Cerebellar cortex (tissue), 1 donor: ENCODE data around the gene HDGF.
A peak's percentile ranks its signal among the peaks of the same experiment; 100 is the strongest.
"Not testable (repeated sequence)": the region's sequence is repeated elsewhere in the genome, so short reads cannot be mapped to it uniquely, and the experiment has no call there.

ENCODE experiments used
- DNase-seq: peaks from one replicate; pipeline ENCODE4 v3.0.0-alpha.2; 2015; ENCODE audit warnings: low spot score

HDGF gene

GRCh38 chr1:156767101-156767878 is 15.8 kb upstream of the HDGF start, which contains the start of gene PRCC:
TSS of gene PRCC (plus strand) at chr1:156767535. CDS start at chr1:156767772, 237 bp downstream.
- DNase-seq = peak; percentile 100

- DNase-seq = peak; percentile 56
Measured at GRCh38 chr1:156766298-156767100, 15.0 kb upstream of the HDGF start.

GRCh38 chr1:156765666-156766065 is 14.2 kb upstream of the HDGF start:
- no peak for DNase-seq

- DNase-seq = not testable (repeated sequence)
Measured at GRCh38 chr1:156765136-156765535, 13.7 kb upstream of the HDGF start.

GRCh38 chr1:156760796-156761104 is 9.3 kb upstream of the HDGF start:
- no peak for DNase-seq

- DNase-seq = peak; percentile 89
Measured at GRCh38 chr1:156760092-156760795, 8.8 kb upstream of the HDGF start.

- DNase-seq = not testable (repeated sequence)
Measured at GRCh38 chr1:156757572-156758253, 6.2 kb upstream of the HDGF start.

- DNase-seq = no peak
Measured at GRCh38 chr1:156756355-156756754, 4.9 kb upstream of the HDGF start.

GRCh38 chr1:156755527-156755950 is 4.1 kb upstream of the HDGF start:
- DNase-seq = no peak

- DNase-seq = no peak
Measured at GRCh38 chr1:156754219-156754618, 2.7 kb upstream of the HDGF start.

- peak; percentile 25 for DNase-seq
Measured at GRCh38 chr1:156752843-156753482, 1.5 kb upstream of the HDGF start.

GRCh38 chr1:156751757-156752481 is 444 bp upstream of the HDGF start:
- peak; percentile 97 for DNase-seq

GRCh38 chr1:156750711-156751450 is 594 bp downstream of the HDGF start:
- DNase-seq = peak; percentile 22

- DNase-seq = no peak
Measured at GRCh38 chr1:156750191-156750672, 1.2 kb downstream of the HDGF start.

GRCh38 chr1:156749419-156750118 is 1.9 kb downstream of the HDGF start:
- no peak for DNase-seq

- peak; percentile 43 for DNase-seq
Measured at GRCh38 chr1:156748670-156749418, 2.6 kb downstream of the HDGF start.

- DNase-seq = no peak
Measured at GRCh38 chr1:156747742-156748669, 3.5 kb downstream of the HDGF start.
